Measurements from ENCODE around the gene KIF2A.

The KIF2A gene

DNA sequence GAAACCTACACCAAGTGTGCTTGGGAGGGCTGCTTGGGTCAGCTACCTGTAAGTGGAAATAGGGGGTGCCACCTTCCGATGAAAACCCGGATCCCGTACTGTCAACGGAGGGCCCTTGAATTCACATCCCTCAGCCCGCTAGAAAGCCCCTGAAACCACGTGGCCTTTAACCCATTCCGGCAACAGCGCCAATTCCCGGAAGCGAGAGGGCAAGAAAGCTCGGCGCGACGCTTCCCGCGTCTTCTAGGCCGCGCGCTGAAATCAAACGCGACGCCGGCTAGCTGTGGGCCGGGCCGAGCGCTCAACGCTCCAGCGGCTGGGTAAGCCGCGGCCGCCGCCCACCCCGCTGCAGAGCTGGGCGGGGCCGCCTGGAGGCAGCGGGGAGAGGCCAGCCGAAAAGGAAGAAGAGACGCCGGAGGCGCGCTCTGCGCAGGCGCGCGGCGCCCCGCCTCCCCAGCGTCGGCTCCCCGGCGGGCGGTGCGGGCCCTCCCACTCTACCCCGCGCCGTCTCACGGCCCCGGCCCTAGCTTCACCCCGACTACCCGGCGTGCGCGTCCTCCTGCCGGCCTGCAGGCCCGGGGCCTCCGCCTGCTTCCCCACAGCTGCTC, at the start of gene KIF2A:
Gene KIF2A (plus strand): TSS at position 492 of the 608 bp plus-strand sequence. CDS start 267 bp downstream, outside the sequence.
- peak; percentile 88 for DNase-seq (ENCODE audit: low read depth)

DNA sequence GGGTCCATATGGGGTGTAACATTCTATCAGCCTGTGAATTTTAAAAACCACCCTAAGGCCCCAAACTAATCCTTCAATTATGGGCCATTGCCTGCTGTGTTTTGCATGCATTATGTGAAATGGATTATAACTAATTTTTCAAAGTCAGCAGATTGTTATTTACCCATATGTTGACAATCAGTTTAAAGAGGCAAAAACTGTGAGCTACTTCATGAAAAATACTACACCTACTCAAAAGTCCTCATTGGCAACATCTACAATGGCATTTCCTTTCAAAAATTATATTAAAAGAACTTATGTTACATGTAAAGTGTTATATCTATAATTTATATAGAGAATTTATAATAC, 49.0 kb upstream of the KIF2A start:
- DNase-seq (ENCODE audit: low read depth), result no peak

DNA sequence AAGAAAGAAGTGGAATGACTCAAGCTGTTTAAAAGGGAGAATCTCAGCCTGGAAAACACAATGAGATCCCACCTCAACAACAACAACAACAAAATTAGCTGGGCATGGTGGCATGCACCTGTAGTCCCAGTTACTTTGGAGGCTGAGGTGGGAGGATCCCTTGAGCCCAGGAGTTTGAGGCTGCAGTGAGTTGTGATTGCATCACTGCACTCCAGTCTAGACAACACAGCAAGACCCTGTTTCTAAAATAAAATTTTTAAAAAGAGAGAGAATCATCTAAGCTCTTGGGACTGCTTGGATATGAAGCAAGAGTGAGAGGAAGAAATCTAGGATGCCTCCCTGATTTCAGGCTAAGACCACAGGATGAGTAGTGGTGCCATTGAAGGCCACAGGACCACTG, 47.4 kb upstream of the KIF2A start:
- no peak for DNase-seq (ENCODE audit: low read depth)

DNA sequence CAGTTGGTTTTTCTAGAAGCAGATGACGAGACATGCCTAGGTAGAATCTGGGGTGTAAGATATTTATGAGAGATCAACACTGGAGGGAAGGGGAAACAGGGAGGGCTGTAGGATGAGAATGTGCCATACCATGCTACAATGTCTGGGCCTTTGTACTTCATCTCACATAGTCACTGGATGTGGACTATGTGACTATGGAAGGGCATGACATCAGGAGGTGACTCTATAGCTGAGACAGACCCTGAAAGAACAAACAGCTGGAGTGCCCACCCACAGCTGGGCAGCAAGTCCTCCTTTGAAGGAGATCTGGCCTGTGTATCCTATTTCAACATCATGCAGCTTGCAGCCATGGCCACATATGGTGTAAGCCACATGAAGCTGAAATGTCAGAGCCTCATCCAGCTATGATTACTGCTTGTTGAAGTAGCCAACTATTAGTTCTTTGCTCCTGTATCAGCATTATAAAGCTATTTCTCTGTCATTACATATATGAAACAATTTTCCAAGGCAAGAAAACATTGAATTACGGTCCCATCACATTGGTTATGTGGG, 46.2 kb upstream of the KIF2A start:
- DNase-seq (ENCODE audit: low read depth), result no peak

DNA sequence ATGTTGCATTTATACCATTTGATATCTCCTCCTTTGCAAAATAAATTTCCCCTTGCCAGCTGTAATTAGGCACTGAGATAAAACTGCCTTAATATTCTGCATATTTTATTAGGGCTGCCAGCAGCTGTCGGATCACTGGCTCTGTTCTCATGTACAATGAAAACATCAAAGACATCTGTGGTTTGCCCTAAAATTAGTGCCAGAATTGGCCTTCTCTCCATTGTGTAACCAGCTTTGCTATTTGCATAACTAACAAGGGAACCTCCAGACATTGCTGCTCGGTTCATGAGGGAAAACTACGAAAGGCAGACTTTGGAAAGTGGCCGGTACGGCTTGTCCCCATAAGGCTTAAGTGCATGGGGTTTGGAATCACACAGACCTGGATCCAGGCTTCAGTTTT, 45.5 kb upstream of the KIF2A start:
- no peak for DNase-seq (ENCODE audit: low read depth)

- no peak for DNase-seq (ENCODE audit: low read depth)
Observed at GRCh38 chr5:62263401-62263800, 42.6 kb upstream of the KIF2A start.

DNA sequence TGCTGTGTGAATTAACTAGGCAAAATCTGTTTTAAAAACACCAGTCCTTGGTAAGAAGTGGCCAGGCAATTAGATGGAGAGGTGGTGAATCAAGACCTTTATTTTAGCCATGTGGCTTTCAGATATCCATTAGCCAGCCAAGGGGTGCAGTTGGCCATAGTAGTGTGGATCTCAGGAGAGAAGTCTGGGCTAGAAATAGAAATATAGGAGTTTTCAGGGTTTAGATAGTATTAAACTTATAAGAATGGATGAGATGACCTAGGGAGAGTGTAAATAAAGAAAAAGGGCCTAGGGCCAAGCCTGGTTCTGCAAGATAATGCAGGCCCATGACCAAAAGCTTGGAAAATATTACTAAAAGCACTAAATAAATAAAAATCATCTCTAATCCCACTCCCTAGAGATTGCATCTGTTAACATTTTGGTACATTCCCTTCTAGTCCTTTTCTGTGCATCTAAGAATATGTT, 40.3 kb upstream of the KIF2A start:
- no peak for DNase-seq (ENCODE audit: low read depth)

- no peak for DNase-seq (ENCODE audit: low read depth)
Observed at GRCh38 chr5:62266573-62266972, 39.4 kb upstream of the KIF2A start.

GRCh38 chr5:62268234-62268633, 37.8 kb upstream of the KIF2A start:
- no peak for DNase-seq (ENCODE audit: low read depth)

- DNase-seq (ENCODE audit: low read depth), result no peak
Observed at GRCh38 chr5:62268792-62269191, 37.2 kb upstream of the KIF2A start.

GRCh38 chr5:62271370-62271769, 34.6 kb upstream of the KIF2A start:
- DNase-seq (ENCODE audit: low read depth), result no peak

GRCh38 chr5:62271870-62272269, 34.1 kb upstream of the KIF2A start:
- no peak for DNase-seq (ENCODE audit: low read depth)

DNA sequence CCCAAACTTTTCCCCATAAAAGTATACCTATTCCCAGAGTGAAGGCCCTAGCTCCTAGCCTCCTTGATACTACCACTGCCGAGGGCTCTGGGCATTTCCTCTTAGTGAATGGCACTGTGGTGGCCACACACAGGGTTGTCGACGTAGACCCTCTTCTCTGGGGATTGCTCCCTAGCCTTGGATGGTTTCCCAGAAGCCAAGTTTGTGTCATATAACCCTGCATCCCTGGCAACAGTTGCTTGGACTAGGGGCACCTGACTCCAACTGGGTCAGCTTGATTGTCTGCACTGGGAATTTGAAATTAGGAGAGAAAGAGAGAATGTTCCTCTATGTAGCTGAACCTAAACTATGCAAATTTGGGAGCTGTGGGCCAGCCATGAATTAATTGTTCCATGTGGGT, 32.3 kb upstream of the KIF2A start:
- no peak for DNase-seq (ENCODE audit: low read depth)

DNA sequence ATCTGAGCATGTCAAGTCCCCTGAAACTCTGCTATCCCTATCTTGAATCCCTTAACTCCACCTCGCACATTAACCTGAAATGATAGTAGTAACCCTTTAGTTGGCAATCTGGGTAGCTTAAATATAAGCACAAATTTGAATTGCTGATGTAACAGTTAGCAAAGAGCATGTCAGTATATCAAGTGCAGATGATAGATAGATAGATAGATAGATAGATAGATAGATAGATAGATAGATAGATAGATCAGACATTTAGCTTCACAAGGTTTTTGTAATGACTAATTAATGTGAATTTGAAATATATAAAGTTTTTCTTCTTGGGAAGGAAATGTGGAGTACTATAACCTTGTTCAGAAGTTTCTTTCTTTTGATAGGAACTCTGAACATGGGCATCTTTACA, 30.4 kb upstream of the KIF2A start:
- DNase-seq (ENCODE audit: low read depth), result no peak

GRCh38 chr5:62281411-62281810, 24.6 kb upstream of the KIF2A start:
- no peak for DNase-seq (ENCODE audit: low read depth)

GRCh38 chr5:62282064-62282463, 23.9 kb upstream of the KIF2A start:
- DNase-seq (ENCODE audit: low read depth), result no peak

- no peak for DNase-seq (ENCODE audit: low read depth)
Observed at GRCh38 chr5:62283005-62283404, 23.0 kb upstream of the KIF2A start.

- no peak for DNase-seq (ENCODE audit: low read depth)
Observed at GRCh38 chr5:62283861-62284260, 22.1 kb upstream of the KIF2A start.

GRCh38 chr5:62284946-62285891, 20.8 kb upstream of the KIF2A start:
- DNase-seq (ENCODE audit: low read depth), result no peak

DNA sequence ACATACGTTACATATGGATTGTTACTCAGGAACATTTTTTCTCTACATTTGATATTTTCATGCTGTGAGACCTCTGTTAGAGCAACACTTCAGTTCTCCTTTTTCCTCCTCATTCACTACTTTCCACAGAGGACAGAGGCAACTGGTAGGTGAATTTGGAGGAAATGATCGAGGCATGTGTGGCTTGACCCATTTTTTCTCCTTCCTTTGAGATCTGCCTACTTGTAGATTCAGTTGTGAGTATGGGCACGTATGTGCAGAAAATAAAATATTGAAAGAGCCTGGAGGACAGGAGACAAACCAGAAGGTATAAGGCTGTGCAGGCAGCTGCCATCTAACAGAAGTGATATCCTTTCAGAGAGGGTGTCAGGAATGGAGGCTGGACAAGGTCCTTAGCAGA, 19.2 kb upstream of the KIF2A start:
- DNase-seq (ENCODE audit: low read depth), result no peak

DNA sequence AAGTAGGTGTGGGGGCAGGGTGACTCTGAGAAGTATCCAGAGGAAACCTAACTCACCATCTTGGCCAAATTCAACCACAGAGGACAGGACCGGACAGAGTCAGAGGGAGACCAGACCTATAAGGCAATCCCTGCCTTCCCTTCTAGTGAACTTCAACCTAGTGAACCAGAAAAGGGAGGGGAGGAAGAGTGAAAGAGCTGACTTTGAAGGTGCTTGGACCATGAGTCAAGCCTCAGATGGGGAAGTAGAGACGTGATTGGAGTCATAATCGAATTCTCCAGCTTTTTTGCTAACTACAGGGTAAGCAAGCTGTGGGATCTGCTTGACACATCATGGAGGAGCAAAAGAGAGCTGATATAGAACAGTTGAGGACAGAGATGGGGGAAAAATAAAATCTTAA, 18.8 kb upstream of the KIF2A start:
- no peak for DNase-seq (ENCODE audit: low read depth)

DNA sequence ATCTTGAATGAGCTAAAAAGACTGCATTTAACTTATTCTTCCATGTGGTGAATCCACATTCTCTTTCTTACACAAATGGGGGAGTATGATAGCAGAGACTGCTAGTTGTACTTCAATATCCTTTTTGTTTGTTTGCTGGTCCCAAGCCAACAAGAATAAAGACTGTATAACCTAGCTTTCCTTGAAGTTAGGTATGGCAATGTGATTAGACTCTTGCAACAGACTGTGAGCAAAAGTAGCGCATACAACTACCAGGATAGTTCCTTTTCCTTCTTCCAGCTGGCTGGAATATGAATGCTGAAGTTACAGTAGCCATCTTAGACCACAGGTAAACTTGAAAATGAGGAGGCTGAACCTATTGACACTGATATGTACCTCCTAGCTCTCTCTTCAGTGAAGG, 17.9 kb upstream of the KIF2A start:
- DNase-seq (ENCODE audit: low read depth), result no peak

DNA sequence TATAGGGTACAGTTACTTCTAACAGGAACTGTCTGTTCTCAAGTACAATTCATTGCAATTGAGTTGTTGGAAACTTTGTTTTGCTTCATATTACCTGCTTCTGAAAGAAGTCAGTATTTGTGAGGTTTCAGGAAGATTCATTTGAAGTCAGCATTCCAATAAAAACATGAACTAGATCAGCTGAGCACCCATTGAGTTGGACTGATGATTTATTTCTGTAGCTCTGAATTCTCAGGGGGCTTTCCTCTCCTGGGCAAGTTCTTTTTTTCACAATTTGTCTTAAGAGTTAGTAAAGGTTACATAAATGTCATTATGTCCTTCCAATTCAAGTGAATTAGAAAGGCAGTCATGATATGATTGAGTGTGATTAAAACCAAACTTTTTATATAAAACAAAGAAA, 16.2 kb upstream of the KIF2A start:
- no peak for DNase-seq (ENCODE audit: low read depth)

Data from GM04504 (cell line).